Superior temporal gyrus (tissue), 1 donor: ENCODE data around the gene SLAIN2.
A peak's percentile ranks its signal among the peaks of the same experiment; 100 is the strongest.
"Not testable (repeated sequence)": the region's sequence is repeated elsewhere in the genome, so short reads cannot be mapped to it uniquely, and the experiment has no call there.

ENCODE experiments used
- DNase-seq: peaks from one replicate; pipeline ENCODE4 v3.0.0-alpha.2; 2016; ENCODE audit errors: extremely low spot score

SLAIN2 gene

GRCh38 chr4:48340965-48341775, at the start of gene SLAIN2:
TSS of gene SLAIN2 (plus strand) at chr4:48341529. CDS start at chr4:48341740, 211 bp downstream.
- DNase-seq = peak; percentile 93

- DNase-seq = not testable (repeated sequence)
These were observed 49.0 kb upstream of the SLAIN2 start for GRCh38 chr4:48292218-48292790.

DNA sequence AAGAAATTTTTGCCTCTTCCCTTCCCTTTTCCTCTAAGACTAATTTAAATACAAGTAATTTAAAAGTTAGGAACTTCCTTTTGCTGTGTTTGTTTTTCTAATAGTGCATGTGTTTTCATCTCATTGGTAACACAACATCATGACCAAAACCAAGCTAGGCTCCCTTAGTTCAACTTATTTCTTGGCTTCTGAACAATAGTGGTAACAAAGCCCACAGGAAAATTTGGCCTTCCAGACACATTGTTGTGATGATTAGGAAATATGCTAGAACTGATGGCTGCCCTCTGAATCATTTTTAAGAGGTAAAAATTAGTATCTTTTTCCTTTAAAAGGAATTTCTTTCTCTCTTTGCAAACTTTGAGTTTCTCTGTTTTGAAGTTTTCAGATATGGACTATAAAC, 46.2 kb upstream of the SLAIN2 start:
- peak; percentile 2 for DNase-seq

DNA sequence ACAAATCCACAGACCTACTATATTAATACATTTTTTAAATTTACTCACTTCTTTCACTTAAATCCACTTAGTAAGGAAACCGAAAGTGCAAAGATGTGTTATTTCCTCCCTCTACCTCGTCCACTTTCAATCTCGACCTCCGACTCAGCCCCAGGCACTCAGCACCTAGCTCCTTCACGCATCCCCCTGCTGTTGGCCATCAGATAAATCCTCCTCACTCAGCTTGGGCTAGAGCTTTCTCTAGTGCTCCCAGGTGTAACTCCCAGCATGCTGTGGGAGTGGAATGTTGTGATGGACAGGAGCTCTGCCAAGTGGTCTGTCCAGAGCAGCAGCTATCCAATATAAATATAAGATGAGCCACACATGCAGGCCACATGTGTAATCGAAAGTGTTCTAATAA, 45.0 kb upstream of the SLAIN2 start:
- no peak for DNase-seq

GRCh38 chr4:48297256-48297846, 44.0 kb upstream of the SLAIN2 start:
- peak; percentile 17 for DNase-seq

DNA sequence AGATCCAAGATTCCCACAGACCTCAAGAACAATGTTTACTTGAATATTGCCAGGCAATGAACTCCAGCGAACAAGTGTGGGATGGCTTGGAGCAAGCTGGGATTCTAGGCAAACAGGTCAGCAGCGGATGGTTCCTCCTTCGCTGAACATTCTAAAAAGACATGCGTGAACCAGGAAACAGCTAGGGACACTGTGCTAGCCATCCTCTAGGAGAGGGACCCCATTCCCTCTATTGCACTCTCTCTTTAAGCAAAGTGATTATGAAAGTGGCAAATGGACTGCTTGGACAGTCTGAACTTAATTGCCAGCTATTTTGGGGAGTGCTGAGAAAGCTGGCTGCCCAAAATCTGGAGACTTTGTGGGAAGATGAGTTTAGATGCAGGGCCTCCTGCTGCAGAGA, 41.8 kb upstream of the SLAIN2 start:
- no peak for DNase-seq

GRCh38 chr4:48300004-48300403, 41.3 kb upstream of the SLAIN2 start:
- DNase-seq = no peak

DNA sequence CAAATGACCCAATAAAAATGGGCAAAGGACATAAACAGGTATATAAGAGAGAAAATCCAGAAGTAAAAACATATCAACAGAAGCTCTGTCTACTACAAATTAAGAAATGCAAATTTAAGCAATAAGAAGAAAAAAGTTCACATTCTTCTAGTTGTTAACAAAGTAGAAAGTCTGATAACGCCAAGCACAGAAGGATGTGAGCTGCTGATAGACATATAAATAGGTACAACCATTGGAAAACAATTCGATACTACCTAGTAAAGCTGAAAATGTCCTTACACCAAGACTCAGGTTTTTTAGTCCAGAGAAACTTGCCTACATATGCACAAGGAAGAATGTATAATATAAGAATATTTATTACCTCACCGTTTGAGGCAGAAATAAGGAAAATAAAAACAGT, 35.8 kb upstream of the SLAIN2 start:
- no peak for DNase-seq

DNA sequence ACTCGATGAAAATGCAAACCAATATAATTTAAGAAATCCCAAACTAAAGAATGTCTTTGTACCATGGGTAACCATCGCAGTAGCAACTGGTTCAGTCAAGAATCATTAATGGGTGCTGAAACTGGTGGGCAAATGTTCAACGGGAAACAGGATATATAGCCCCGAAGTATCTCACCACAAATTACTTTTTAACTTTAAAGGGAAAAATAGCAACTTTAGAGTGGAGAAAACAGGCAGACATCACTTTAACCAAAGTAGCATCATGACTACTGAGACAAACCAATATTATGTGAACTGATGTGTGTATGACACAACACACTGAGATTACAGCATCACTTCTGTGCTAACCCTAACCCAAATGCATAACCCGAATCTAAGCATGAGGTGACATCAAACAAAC, 33.8 kb upstream of the SLAIN2 start:
- DNase-seq = no peak

- no peak for DNase-seq
These were observed 32.4 kb upstream of the SLAIN2 start for GRCh38 chr4:48308901-48309300.

GRCh38 chr4:48311896-48312295, 29.4 kb upstream of the SLAIN2 start:
- DNase-seq = no peak

DNA sequence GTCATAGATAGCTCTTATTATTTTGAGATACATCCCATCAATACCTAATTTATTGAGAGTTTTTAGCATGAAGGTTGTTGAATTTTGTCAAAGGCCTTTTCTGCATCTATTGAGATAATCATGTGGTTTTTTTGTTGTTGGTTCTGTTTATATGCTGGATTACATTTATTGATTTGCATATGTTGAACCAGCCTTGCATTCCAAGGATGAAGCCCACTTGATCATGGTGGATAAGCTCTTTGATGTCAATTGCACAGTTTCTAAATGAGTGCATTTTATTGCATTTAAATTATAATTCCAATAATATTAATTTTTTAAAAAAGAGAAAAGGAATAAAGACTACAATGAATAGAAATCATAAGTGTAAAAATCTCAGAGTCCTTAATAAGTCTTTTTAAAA, 26.6 kb upstream of the SLAIN2 start:
- DNase-seq = not testable (repeated sequence)

GRCh38 chr4:48315728-48316630, 25.4 kb upstream of the SLAIN2 start:
- DNase-seq = peak; percentile 44

- DNase-seq = no peak
These were observed 20.0 kb upstream of the SLAIN2 start for GRCh38 chr4:48321312-48321711.

DNA sequence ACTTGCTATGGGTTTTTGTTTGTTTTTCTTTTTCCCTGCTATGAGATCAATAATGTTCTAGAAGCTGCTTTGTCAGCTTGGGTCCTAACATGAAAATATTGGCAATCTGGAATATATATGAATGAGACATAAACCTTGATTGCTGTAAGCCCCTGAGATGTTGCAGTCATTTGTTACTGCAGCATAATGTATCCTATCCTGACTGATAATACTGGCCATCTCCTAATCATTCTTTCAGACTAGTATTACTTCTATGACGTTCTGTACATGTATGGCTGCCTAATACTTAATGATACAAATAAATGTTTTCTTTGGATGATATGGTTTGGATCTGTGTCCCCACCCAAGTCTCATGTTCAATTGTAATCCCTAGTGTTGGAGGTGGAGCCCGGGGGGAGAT, 19.3 kb upstream of the SLAIN2 start:
- DNase-seq = no peak

DNA sequence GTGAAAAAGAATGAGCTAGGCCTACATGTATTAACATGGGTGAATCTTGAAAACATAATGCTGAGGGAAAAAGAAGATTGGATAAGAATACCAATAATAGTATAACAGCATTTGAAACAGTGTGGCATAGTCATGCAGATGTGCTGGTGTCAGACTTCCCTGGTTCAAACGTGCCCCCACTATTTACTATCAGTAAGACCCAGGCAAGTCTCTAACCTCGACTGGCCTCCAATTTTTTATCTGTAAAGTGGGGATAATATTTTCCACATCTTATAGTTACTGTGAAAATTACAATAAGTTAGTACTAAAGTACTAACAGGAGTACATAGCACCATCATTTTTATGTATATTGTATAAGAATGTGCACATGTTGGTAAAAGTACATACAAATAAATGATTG, 17.0 kb upstream of the SLAIN2 start:
- no peak for DNase-seq

GRCh38 chr4:48329193-48329592, 12.1 kb upstream of the SLAIN2 start:
- DNase-seq = no peak

GRCh38 chr4:48329976-48330375, 11.4 kb upstream of the SLAIN2 start:
- no peak for DNase-seq

DNA sequence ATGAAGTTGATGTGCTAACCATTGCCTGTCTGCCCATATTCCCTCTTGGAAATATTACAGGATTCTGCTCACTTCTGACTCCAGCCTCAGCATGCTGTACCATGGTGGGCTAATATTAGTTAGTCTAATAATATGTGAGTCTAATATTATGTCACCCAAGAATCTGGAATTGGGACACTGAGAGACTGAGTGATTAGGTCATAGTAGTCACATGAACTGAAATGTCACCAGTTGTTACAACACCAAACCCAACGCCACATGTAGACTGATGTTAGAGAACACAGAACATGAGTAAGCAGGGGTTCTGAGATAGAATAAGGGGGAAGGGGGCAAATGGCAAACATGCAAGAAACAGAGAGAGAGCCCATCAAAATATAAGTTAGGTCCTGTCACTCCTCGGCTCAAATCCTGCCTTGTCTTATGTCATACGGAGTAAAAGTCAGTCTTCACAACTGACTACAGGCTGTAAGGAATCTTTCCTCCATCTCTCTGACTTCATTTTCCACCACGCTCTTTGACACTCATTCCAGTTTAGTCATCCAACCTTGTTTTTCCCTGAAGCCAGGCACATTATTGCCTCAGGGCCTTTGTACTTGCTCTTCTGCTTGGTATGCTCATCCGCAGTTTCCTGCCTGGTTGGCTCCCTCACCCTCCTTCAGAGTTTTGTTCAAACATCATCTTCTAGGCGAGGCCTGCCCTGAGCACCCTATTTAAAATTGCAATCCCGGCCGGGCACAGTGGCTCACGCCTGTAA, 9.6 kb upstream of the SLAIN2 start:
- no peak for DNase-seq

DNA sequence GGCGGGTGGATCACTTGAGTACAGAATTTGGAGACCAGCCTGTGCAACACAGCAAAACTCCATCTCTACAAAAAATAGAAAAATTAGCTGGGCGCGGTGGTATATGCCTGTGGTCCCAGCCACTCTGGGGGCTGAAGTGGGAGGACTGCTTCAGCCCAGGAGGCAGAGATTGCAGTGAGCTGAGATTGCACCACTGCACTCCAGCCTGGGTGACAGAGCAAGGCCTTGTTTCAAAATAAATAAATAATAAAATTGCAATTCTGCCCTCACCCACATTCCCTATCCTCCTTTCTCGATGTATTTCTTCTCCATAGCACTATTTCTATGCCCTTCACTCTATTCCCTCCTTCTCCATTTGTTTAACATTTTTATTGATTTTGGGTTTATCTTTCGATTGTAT, 8.7 kb upstream of the SLAIN2 start:
- DNase-seq = no peak

DNA sequence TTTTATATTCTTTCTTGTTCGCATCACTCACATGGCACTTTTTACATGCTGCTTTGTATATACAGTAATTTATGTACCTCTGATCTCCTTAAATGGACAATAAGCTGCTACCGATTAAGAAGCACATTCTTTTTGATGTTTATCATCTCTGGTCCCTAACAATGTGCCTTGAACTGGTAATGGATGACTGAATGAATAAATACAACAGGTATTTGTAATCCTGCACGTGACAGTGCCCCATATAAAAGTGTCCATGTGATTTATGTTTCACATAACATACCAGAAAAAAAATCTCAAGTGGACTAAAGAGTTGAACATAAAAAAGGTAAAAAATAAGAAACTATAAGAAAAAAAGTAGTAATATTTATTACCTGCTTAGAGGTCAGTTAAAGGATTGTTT, 7.7 kb upstream of the SLAIN2 start:
- DNase-seq = no peak
